ENCODE results near the gene SPTBN4. TPM values are rescaled to one million over a fixed set of nuclear protein-coding genes. Genes with fewer than 3 reads are reported as not detected.
"Not testable (repeated sequence)": the region's sequence is repeated elsewhere in the genome, so short reads cannot be mapped to it uniquely, and the experiment has no call there.

SPTBN4 gene
- total and polyA plus RNA-seq, 4 donors: 0.58 to 0.80 (median 0.72) TPM

DNA sequence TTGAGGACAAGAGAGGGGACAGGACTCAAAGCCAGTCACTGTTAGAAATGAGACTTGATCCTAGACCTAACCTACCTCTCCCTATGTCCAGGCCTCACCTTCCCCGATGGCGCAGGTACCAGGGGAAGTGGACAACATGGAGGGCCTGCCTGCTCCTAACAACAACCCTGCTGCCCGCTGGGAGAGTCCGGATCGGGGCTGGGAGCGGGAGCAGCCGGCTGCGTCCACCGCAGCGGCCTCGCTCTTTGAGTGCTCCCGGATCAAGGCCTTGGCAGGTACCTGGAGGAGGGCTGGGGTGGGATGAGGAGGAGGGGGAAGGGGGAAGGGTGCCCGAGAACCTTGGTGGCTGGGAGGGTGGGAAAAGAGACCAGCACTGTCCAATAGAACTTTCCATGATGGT lies 5.7 kb downstream of the SPTBN4 start:
- Histone ChIP-seq H3K4me1 (ENCODE audit: control insufficient read depth in 5 of 5, insufficient read depth in 5 of 5, low read length in 5 of 5) (no peaks in the 10 kb centered on the region), H3K4me3 (no peak overlapping the region), H3K27me3 (ENCODE audit: control insufficient read depth in 3 of 3, insufficient read depth in 3 of 3, low read length in 2 of 3) (peaks cover 2 to 7% (median 7%) of the 10 kb centered on the region in 3 donors), H3K27ac (ENCODE audit: low read depth in 1 of 2, low read length in 1 of 2) (no peak overlapping the region), H3K9ac (ENCODE audit: insufficient read depth in 1 of 2, low read length in 2 of 2) (no peak overlapping the region), H3K36me3 (ENCODE audit: control insufficient read depth in 4 of 4, insufficient read depth in 4 of 4, low read length in 4 of 4) (no peaks in the 10 kb centered on the region), H3K9me3 (ENCODE audit: control insufficient read depth in 4 of 4, insufficient read depth in 3 of 4, low read length in 3 of 4) (no peaks in the 10 kb centered on the region)
- DNase-seq (no peak), ATAC-seq (ENCODE audit: insufficient read depth, low FRiP score) (no peak)
- WGBS, 2 donors: 93 to 94% methylated on average over 13 of the region's 13 CpGs
- TF ChIP-seq, protein P1, sequence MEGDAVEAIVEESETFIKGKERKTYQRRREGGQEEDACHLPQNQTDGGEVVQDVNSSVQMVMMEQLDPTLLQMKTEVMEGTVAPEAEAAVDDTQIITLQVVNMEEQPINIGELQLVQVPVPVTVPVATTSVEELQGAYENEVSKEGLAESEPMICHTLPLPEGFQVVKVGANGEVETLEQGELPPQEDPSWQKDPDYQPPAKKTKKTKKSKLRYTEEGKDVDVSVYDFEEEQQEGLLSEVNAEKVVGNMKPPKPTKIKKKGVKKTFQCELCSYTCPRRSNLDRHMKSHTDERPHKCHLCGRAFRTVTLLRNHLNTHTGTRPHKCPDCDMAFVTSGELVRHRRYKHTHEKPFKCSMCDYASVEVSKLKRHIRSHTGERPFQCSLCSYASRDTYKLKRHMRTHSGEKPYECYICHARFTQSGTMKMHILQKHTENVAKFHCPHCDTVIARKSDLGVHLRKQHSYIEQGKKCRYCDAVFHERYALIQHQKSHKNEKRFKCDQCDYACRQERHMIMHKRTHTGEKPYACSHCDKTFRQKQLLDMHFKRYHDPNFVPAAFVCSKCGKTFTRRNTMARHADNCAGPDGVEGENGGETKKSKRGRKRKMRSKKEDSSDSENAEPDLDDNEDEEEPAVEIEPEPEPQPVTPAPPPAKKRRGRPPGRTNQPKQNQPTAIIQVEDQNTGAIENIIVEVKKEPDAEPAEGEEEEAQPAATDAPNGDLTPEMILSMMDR (IDR thresholded peaks at IDR 0.05; ENCODE audit: control extremely low read depth, extremely low read depth): no peak

DNA sequence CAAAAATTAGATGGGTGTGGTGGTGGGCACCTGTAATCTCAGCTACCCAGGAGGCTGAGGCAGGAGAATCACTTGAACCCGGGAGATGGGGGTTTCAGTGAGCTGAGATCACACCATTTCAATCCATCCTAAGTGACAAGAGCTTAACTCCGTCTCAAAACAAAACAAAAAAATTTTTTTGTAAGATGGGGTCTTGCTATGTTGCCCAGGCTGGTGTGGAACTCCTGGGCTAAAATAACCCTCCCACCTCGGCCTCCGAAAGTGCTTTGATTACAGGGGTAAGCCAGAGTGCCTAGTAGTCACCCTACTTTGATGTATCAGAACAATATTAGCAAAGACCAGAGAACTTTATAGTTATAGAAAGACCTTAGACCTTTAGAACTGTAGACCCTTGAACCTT lies 7.9 kb downstream of the SPTBN4 start:
- 93 to 96% methylated on average over 4 of the region's 4 CpGs for WGBS, 2 donors
- no peak overlapping the region for H3K4me3 ChIP-seq
- ATAC-seq (ENCODE audit: insufficient read depth, low FRiP score): no peak

DNA sequence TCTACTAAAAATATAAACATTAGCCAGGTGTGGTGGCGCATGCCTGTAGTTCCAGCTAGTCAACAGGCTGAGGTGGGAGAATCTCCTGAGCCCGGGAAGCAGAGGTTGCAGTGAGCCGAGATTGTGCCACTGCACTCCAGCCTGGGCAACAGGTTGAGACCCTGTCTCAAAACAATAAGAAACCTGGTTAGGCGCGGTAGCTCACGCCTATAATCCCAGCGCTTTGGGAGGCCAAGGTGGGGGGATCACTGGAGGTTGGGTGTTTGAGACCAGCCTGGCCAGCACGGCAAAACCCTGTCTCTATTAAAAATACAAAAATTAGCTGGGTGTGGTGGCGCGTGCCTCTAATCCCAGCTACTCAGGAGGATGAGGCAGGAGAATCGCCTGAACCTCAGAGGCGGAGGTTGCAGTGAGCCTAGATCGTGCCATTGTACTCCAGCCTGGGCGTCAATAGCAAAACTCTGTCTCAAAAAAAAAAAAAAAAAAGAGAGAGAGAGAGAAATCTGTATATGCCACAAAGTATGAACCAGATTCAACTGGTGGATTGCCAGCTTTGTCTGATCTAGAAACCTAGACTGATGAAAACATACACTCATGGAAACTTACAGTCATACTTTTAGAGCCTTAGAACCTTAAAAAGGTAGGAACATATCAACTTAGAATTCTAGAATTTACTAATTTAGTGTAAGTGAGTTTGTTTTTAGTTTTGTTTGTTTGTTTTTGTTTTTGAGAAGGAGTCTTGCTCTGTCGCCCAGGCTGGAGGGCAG lies 9.3 kb downstream of the SPTBN4 start:
- H3K27ac ChIP-seq (ENCODE audit: low read depth in 1 of 2, low read length in 1 of 2); H3K4me1 ChIP-seq (ENCODE audit: control insufficient read depth in 5 of 5, insufficient read depth in 5 of 5, low read length in 5 of 5); DNase-seq; H3K9me3 ChIP-seq (ENCODE audit: control insufficient read depth in 4 of 4, insufficient read depth in 3 of 4, low read length in 3 of 4); H3K4me3 ChIP-seq; H3K27me3 ChIP-seq (ENCODE audit: control insufficient read depth in 3 of 3, insufficient read depth in 3 of 3, low read length in 2 of 3); H3K36me3 ChIP-seq (ENCODE audit: control insufficient read depth in 4 of 4, insufficient read depth in 4 of 4, low read length in 4 of 4); H3K9ac ChIP-seq (ENCODE audit: insufficient read depth in 1 of 2, low read length in 2 of 2); ATAC-seq (ENCODE audit: insufficient read depth, low FRiP score): not testable (repeated sequence)
- 89 to 91% methylated on average over 15 of the region's 15 CpGs for WGBS, 2 donors

More for the DNA sequence above, 7.9 kb downstream of the SPTBN4 start:
- Histone ChIP-seq H3K27me3 (ENCODE audit: control insufficient read depth in 3 of 3, insufficient read depth in 3 of 3, low read length in 2 of 3) (no peaks in the 10 kb centered on the region), H3K9ac (ENCODE audit: insufficient read depth in 1 of 2, low read length in 2 of 2) (no peak overlapping the region), H3K36me3 (ENCODE audit: control insufficient read depth in 4 of 4, insufficient read depth in 4 of 4, low read length in 4 of 4) (no peaks in the 10 kb centered on the region), H3K9me3 (ENCODE audit: control insufficient read depth in 4 of 4, insufficient read depth in 3 of 4, low read length in 3 of 4) (no peaks in the 10 kb centered on the region), H3K4me1 (ENCODE audit: control insufficient read depth in 5 of 5, insufficient read depth in 5 of 5, low read length in 5 of 5) (no peaks in the 10 kb centered on the region), H3K27ac (ENCODE audit: low read depth in 1 of 2, low read length in 1 of 2) (no peak overlapping the region)
- TF ChIP-seq, protein P1 (IDR thresholded peaks at IDR 0.05; ENCODE audit: control extremely low read depth, extremely low read depth): no peak
- DNase-seq: no peak

DNA sequence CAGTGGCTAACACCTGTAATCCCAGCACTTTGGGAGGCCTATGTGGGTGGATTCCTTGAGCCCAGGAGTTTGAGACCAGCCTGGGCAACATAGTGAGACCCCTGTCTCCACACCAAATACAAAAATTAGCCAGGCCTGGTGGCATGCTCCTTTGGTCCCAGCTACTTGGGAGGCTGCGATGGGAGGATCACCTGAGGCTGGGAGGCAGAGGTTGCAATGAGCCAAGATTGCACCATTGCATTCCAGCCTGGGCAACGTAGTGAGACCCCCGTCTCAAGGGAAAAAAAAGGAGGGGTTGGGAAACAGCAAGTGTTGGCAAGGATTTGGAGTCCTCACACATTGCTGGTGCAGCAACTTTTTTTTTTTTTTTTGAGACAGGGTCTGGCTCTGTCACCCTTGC lies 19.2 kb downstream of the SPTBN4 start:
- Histone ChIP-seq H3K36me3 (ENCODE audit: control insufficient read depth in 4 of 4, insufficient read depth in 4 of 4, low read length in 4 of 4) (no peaks in the 10 kb centered on the region), H3K9me3 (ENCODE audit: control insufficient read depth in 4 of 4, insufficient read depth in 3 of 4, low read length in 3 of 4) (no peaks in the 10 kb centered on the region), H3K27ac (ENCODE audit: low read depth in 1 of 2, low read length in 1 of 2) (no peak overlapping the region), H3K9ac (ENCODE audit: insufficient read depth in 1 of 2, low read length in 2 of 2) (no peak overlapping the region), H3K4me3 (no peak overlapping the region), H3K27me3 (ENCODE audit: control insufficient read depth in 3 of 3, insufficient read depth in 3 of 3, low read length in 2 of 3) (peaks cover 0 to 5% (median 3%) of the 10 kb centered on the region in 3 donors), H3K4me1 (ENCODE audit: control insufficient read depth in 5 of 5, insufficient read depth in 5 of 5, low read length in 5 of 5) (peaks cover 0 to 1% (median 0%) of the 10 kb centered on the region in 5 donors)
- 89 to 93% methylated on average over 3 of the region's 3 CpGs for WGBS, 2 donors
- ATAC-seq (ENCODE audit: insufficient read depth, low FRiP score) (no peak), DNase-seq (no peak)
- TF ChIP-seq, protein P1 (IDR thresholded peaks at IDR 0.05; ENCODE audit: control extremely low read depth, extremely low read depth): no peak
